HEK293 (cell line): ENCODE measurements around the gene GRB2.
A peak's percentile ranks its signal among the peaks of the same experiment; 100 is the strongest.
"Not testable (repeated sequence)": the region's sequence is repeated elsewhere in the genome, so short reads cannot be mapped to it uniquely, and the experiment has no call there.

Source experiments
- CTCF ChIP-seq: fragments of 450-650 bp; formaldehyde crosslinking; IDR thresholded peaks from 2 replicates; pipeline ENCODE4 v1.5.1; 2016; ENCODE audit warnings: missing biosample characterization, missing genetic modification characterization
- GLI4 ChIP-seq: fragments of 450-650 bp; formaldehyde crosslinking; IDR thresholded peaks from 2 replicates; pipeline ENCODE4 v1.5.1; 2016; ENCODE audit warnings: missing biosample characterization, missing genetic modification characterization
- GLIS1 ChIP-seq: fragments of 450-650 bp; formaldehyde crosslinking; IDR thresholded peaks from 2 replicates; pipeline ENCODE4 v1.5.1; 2016; ENCODE audit warnings: missing biosample characterization, missing genetic modification characterization
- MYNN ChIP-seq: fragments of 450-650 bp; formaldehyde crosslinking; IDR thresholded peaks from 2 replicates; pipeline ENCODE4 v1.5.1; 2016; ENCODE audit warnings: missing biosample characterization, missing genetic modification characterization, borderline replicate concordance
- REST ChIP-seq: fragments of 450-650 bp; formaldehyde crosslinking; IDR thresholded peaks from 2 replicates; pipeline ENCODE4 v1.5.1; 2016; ENCODE audit warnings: missing biosample characterization, missing genetic modification characterization
- TCF7L2 ChIP-seq: IDR thresholded peaks from 2 replicates; pipeline ENCODE4 v1.6.1; 2011; ENCODE audit warnings: low read depth, mild to moderate bottlenecking, inconsistent platforms, low read length, moderate library complexity, borderline replicate concordance
- YY1 ChIP-seq: fragments of 450-650 bp; formaldehyde crosslinking; IDR thresholded peaks from 2 replicates; pipeline ENCODE4 v1.5.1; 2018; ENCODE audit warnings: missing biosample characterization, missing genetic modification characterization
- ZNF121 ChIP-seq: fragments of 450-650 bp; formaldehyde crosslinking; IDR thresholded peaks from 2 replicates; pipeline ENCODE4 v1.5.1; 2016; ENCODE audit warnings: missing biosample characterization, missing genetic modification characterization
- ZNF138 ChIP-seq: fragments of 450-650 bp; formaldehyde crosslinking; IDR thresholded peaks from 2 replicates; pipeline ENCODE4 v1.5.1; 2016; ENCODE audit warnings: missing biosample characterization, missing genetic modification characterization, borderline replicate concordance
- ZNF248 ChIP-seq: fragments of 450-650 bp; formaldehyde crosslinking; IDR thresholded peaks from 2 replicates; pipeline ENCODE4 v1.5.1; 2017; ENCODE audit warnings: missing biosample characterization, missing genetic modification characterization
- ZNF266 ChIP-seq: fragments of 450-650 bp; formaldehyde crosslinking; IDR thresholded peaks from 2 replicates; pipeline ENCODE4 v1.5.1; 2016; ENCODE audit warnings: missing biosample characterization, missing genetic modification characterization, low read depth
- ZNF549 ChIP-seq: fragments of 450-650 bp; IDR thresholded peaks from 2 replicates; pipeline ENCODE4 v1.5.1; 2018; ENCODE audit warnings: missing biosample characterization, missing genetic modification characterization, mild to moderate bottlenecking, inconsistent platforms, moderate library complexity
- ZSCAN18 ChIP-seq: fragments of 450-650 bp; formaldehyde crosslinking; IDR thresholded peaks from 2 replicates; pipeline ENCODE4 v1.5.1; 2016; ENCODE audit warnings: missing biosample characterization, missing genetic modification characterization
- TF ChIP-seq, protein P1 (sequence below): fragments of 450-650 bp; formaldehyde crosslinking; IDR thresholded peaks from 2 replicates; pipeline ENCODE4 v1.5.1; 2017; ENCODE audit warnings: missing biosample characterization, missing genetic modification characterization

- not testable (repeated sequence) for TF ChIP-seq ZNF266 (tag by site-specific recombination); CTCF (tag by site-specific recombination); TCF7L2; REST; GLIS1 (tag by site-specific recombination); ZSCAN18 (tag by site-specific recombination); MYNN; ZNF138 (tag by site-specific recombination); YY1 (tag by site-specific recombination); GLI4 (tag by site-specific recombination); ZNF248 (tag by site-specific recombination); ZNF549 (tag by site-specific recombination)
- 0 out of 2 replicates have a peak, but pooled peaks have one; percentile 27 for TF ChIP-seq ZNF121
- TF ChIP-seq, protein P1, sequence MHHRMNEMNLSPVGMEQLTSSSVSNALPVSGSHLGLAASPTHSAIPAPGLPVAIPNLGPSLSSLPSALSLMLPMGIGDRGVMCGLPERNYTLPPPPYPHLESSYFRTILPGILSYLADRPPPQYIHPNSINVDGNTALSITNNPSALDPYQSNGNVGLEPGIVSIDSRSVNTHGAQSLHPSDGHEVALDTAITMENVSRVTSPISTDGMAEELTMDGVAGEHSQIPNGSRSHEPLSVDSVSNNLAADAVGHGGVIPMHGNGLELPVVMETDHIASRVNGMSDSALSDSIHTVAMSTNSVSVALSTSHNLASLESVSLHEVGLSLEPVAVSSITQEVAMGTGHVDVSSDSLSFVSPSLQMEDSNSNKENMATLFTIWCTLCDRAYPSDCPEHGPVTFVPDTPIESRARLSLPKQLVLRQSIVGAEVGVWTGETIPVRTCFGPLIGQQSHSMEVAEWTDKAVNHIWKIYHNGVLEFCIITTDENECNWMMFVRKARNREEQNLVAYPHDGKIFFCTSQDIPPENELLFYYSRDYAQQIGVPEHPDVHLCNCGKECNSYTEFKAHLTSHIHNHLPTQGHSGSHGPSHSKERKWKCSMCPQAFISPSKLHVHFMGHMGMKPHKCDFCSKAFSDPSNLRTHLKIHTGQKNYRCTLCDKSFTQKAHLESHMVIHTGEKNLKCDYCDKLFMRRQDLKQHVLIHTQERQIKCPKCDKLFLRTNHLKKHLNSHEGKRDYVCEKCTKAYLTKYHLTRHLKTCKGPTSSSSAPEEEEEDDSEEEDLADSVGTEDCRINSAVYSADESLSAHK (tag by site-specific recombination): not testable (repeated sequence)
Measured at GRCh38 chr17:75346368-75346767, 59.1 kb downstream of the GRB2 start.
